Naive thymus-derived CD8-positive, alpha-beta T cell (primary cell): Measurements from ENCODE around the gene USP17L13. TPM values are rescaled to one million over a fixed set of nuclear protein-coding genes. Genes with fewer than 3 reads are reported as not detected.
A peak's percentile ranks its signal among the peaks of the same experiment; 100 is the strongest.
"Not testable (repeated sequence)": the region's sequence is repeated elsewhere in the genome, so short reads cannot be mapped to it uniquely, and the experiment has no call there.

Experiments used
- ATAC-seq, 2 donors: fragments of 150-1000 bp; cut with Tn5 transposase in 1 of 2; sonication (Bioruptor Pico), chemical (Tn5 transposase) in 1 of 2; 1 replicate in 1 of 2; 2 replicates in 1 of 2; pipeline ENCODE4 v1.10.0; 2021; ENCODE audit warnings: mild to moderate bottlenecking in 2 of 2, moderate library complexity in 2 of 2
- POLR2A ChIA-PET: fragments of 350-600 bp; sonication (Branson Sonifier 250); formaldehyde crosslinking; loops from one replicate; lab custom pipeline; 2021; ENCODE audit warnings: antibody characterized with exemption; lab: Charles Lee
- DNase-seq, 10 donors: peaks; one replicate each; pipeline versions ENCODE4 v3.0.0 to v3.0.0-alpha.2; 2020 to 2022
- H3K27ac Mint-ChIP-seq, 10 donors: one replicate each; pipeline ENCODE4 v1.8.0; 2020 to 2022; ENCODE audit warnings: mild to moderate bottlenecking in 10 of 10, mixed read lengths in 10 of 10, moderate library complexity in 4 of 10, inconsistent platforms in 1 of 10
- H3K27me3 Mint-ChIP-seq, 5 donors: one replicate each; pipeline ENCODE4 v1.8.0; 2021 to 2022; ENCODE audit warnings: mixed read lengths in 5 of 5
- H3K36me3 Mint-ChIP-seq, 3 donors: one replicate each; pipeline ENCODE4 v1.8.0; 2020 to 2022; ENCODE audit warnings: mixed read lengths in 3 of 3, mild to moderate bottlenecking in 2 of 3, inconsistent platforms in 1 of 3
- H3K4me1 Mint-ChIP-seq, 4 donors: one replicate each; pipeline ENCODE4 v1.8.0; 2021 to 2022; ENCODE audit warnings: mixed read lengths in 4 of 4
- H3K4me3 Mint-ChIP-seq, 10 donors: one replicate each; pipeline ENCODE4 v1.8.0; 2020 to 2022; ENCODE audit warnings: mild to moderate bottlenecking in 10 of 10, mixed read lengths in 10 of 10, moderate library complexity in 6 of 10, inconsistent platforms in 1 of 10
- H3K9me3 Mint-ChIP-seq, 9 donors: one replicate each; pipeline ENCODE4 v1.8.0; 2020 to 2022; ENCODE audit warnings: mixed read lengths in 9 of 9, mild to moderate bottlenecking in 3 of 9, inconsistent platforms in 1 of 9, moderate library complexity in 1 of 9
- polyA plus RNA-seq, 3 donors: library from polyadenylated mRNA; unstranded; fragments of 300-500 nt; fragmentation: Illumina TruSeq; gene quantifications; one replicate each; pipeline ENCODE4 v1.2.3, GENCODE V29; 2021
- total RNA-seq, 8 experiments: library from RNA in 2 of 8; stranded (reverse) in 2 of 8; gene quantifications; one replicate each; pipeline ENCODE4 v1.2.3 and lab custom pipeline; 2021 to 2026

The USP17L13 gene, protein sequence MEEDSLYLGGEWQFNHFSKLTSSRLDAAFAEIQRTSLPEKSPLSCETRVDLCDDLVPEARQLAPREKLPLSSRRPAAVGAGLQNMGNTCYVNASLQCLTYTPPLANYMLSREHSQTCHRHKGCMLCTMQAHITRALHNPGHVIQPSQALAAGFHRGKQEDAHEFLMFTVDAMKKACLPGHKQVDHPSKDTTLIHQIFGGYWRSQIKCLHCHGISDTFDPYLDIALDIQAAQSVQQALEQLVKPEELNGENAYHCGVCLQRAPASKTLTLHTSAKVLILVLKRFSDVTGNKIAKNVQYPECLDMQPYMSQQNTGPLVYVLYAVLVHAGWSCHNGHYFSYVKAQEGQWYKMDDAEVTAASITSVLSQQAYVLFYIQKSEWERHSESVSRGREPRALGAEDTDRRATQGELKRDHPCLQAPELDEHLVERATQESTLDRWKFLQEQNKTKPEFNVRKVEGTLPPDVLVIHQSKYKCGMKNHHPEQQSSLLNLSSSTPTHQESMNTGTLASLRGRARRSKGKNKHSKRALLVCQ
- total RNA-seq (not detected), polyA plus RNA-seq (not detected), total RNA-seq (lab: John Stamatoyannopoulos, UW) (0 reads per million in 6 experiments)

DNA sequence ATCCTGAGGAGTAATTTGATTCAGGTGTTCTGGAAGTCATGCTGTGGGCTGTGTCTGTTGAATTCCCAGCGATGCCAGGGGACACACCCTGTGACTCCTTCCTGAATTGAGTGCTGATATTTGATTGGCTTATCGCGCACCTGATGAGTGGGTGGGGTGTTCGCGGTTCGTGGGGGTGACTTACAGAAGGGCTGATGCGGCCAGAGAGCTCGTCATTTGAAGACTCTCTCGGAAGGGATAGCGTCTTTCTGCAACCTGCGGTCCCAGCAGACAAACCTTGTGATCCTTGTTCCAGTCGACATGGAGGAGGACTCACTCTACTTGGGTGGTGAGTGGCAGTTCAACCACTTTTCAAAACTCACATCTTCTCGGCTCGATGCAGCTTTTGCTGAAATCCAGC lies at the start of gene USP17L13:
TSS of gene USP17L13 (plus strand) at position 301 of the 400 bp plus-strand sequence. CDS start at position 301, 0 bp downstream.
- DNase-seq, H3K4me3 Mint-ChIP-seq, POLR2A ChIA-PET, ATAC-seq, H3K36me3 Mint-ChIP-seq, H3K27me3 Mint-ChIP-seq, H3K27ac Mint-ChIP-seq, H3K4me1 Mint-ChIP-seq, H3K9me3 Mint-ChIP-seq: not testable (repeated sequence)

DNA sequence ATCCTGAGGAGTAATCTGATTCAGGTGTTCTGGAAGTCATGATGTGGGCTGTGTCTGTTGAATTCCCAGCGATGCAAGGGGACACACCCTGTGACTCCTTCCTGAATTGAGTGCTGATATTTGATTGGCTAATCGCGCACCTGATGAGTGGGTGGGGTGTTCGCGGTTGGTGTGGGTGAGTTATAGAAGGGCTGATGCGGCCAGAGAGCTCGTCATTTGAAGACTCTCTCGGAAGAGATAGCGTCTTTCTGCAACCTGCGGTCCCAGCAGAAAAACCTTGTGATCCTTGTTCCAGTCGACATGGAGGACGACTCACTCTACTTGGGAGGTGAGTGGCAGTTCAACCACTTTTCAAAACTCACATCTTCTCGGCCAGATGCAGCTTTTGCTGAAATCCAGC lies 14.3 kb upstream of the USP17L13 start, which contains the start of gene USP17L10:
TSS of gene USP17L10 (plus strand) at position 301 of the 400 bp plus-strand sequence. CDS start at position 301, 0 bp downstream.
- H3K4me1 Mint-ChIP-seq, H3K36me3 Mint-ChIP-seq, H3K9me3 Mint-ChIP-seq, H3K27me3 Mint-ChIP-seq, H3K4me3 Mint-ChIP-seq, DNase-seq, POLR2A ChIA-PET, H3K27ac Mint-ChIP-seq, ATAC-seq: not testable (repeated sequence)

DNA sequence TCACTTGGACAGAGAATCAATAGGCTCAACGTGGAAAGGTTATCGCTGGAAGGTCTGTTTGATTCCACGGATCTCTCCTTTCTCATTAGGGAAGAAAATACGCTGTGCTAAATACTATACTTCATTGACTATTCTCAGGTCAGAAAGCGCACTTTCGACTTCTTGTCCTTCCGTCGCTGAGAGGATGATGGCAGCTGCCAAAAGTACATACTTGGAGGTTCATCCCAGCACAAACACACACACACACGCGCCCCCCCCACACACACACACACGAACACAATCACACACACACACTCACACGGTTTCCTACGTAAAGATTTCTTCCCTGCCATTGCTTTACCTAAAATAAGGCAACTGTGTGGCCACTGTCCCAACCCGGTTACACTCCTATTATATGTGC lies 10.0 kb upstream of the USP17L13 start:
- H3K36me3 Mint-ChIP-seq, DNase-seq, H3K4me1 Mint-ChIP-seq, POLR2A ChIA-PET, ATAC-seq, H3K4me3 Mint-ChIP-seq, H3K9me3 Mint-ChIP-seq, H3K27me3 Mint-ChIP-seq, H3K27ac Mint-ChIP-seq: not testable (repeated sequence)

DNA sequence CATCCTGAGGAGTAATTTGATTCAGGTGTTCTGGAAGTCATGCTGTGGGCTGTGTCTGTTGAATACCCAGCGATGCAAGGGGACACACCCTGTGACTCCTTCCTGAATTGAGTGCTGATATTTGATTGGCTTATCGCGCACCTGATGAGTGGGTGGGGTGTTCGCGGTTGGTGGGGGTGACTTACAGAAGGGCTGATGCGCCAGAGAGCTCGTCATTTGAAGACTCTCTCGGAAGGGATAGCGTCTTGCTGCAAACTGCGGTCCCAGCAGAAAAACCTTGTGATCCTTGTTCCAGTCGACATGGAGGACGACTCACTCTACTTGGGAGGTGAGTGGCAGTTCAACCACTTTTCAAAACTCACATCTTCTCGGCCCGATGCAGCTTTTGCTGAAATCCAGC lies 9.6 kb upstream of the USP17L13 start, which contains the start of gene USP17L11:
TSS of gene USP17L11 (plus strand) at position 301 of the 400 bp plus-strand sequence. CDS start at position 301, 0 bp downstream.
- H3K27ac Mint-ChIP-seq, POLR2A ChIA-PET: not testable (repeated sequence)

DNA sequence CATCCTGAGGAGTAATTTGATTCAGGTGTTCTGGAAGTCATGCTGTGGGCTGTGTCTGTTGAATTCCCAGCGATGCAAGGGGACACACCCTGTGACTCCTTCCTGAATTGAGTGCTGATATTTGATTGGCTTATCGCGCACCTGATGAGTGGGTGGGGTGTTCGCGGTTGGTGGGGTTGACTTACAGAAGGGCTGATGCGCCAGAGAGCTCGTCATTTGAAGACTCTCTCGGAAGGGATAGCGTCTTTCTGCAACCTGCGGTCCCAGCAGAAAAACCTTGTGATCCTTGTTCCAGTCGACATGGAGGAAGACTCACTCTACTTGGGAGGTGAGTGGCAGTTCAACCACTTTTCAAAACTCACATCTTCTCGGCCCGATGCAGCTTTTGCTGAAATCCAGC lies 4.8 kb upstream of the USP17L13 start, which contains the start of gene USP17L12:
TSS of gene USP17L12 (plus strand) at position 301 of the 400 bp plus-strand sequence. CDS start at position 301, 0 bp downstream.
- H3K27ac Mint-ChIP-seq, H3K4me1 Mint-ChIP-seq, POLR2A ChIA-PET, ATAC-seq, DNase-seq, H3K9me3 Mint-ChIP-seq, H3K4me3 Mint-ChIP-seq, H3K27me3 Mint-ChIP-seq, H3K36me3 Mint-ChIP-seq: not testable (repeated sequence)

More for the DNA sequence above, 9.6 kb upstream of the USP17L13 start, which contains the start of gene USP17L11:
- not testable (repeated sequence) for H3K36me3 Mint-ChIP-seq, H3K4me1 Mint-ChIP-seq, DNase-seq, H3K4me3 Mint-ChIP-seq, ATAC-seq, H3K9me3 Mint-ChIP-seq, H3K27me3 Mint-ChIP-seq

DNA sequence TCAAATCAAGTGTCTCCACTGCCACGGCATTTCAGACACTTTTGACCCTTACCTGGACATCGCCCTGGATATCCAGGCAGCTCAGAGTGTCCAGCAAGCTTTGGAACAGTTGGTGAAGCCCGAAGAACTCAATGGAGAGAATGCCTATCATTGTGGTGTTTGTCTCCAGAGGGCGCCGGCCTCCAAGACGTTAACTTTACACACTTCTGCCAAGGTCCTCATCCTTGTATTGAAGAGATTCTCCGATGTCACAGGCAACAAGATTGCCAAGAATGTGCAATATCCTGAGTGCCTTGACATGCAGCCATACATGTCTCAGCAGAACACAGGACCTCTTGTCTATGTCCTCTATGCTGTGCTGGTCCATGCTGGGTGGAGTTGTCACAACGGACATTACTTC lies 5.6 kb downstream of the USP17L13 start:
- H3K36me3 Mint-ChIP-seq, H3K4me1 Mint-ChIP-seq, H3K9me3 Mint-ChIP-seq, H3K27ac Mint-ChIP-seq, ATAC-seq, POLR2A ChIA-PET, H3K4me3 Mint-ChIP-seq, H3K27me3 Mint-ChIP-seq: not testable (repeated sequence)
- DNase-seq, result peak in 1 of 10 donors; percentile 48

DNA sequence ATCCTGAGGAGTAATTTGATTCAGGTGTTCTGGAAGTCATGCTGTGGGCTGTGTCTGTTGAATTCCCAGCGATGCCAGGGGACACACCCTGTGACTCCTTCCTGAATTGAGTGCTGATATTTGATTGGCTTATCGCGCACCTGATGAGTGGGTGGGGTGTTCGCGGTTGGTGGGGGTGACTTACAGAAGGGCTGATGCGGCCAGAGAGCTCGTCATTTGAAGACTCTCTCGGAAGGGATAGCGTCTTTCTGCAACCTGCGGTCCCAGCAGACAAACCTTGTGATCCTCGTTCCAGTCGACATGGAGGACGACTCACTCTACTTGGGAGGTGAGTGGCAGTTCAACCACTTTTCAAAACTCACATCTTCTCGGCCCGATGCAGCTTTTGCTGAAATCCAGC lies 9.4 kb downstream of the USP17L13 start, which contains the start of gene USP17L15:
TSS of gene USP17L15 (plus strand) at position 301 of the 400 bp plus-strand sequence. CDS start at position 301, 0 bp downstream.
- H3K4me1 Mint-ChIP-seq, H3K4me3 Mint-ChIP-seq, H3K9me3 Mint-ChIP-seq, DNase-seq, POLR2A ChIA-PET, H3K27ac Mint-ChIP-seq, ATAC-seq, H3K36me3 Mint-ChIP-seq, H3K27me3 Mint-ChIP-seq: not testable (repeated sequence)

DNA sequence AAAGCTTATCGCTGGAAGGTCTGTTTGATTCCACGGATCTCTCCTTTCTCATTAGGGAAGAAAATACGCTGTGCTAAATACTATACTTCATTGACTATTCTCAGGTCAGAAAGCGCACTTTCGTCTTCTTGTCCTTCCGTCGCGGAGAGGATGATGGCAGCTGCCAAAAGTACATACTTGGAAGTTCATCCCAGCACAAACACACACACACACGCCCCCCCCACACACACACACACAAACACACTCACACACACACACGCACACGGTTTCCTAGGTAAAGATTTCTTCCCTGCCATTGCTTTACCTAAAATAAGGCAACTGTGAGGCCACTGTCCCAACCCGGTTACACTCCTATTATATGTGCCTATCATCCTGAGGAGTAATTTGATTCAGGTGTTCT lies 13.8 kb downstream of the USP17L13 start:
- not testable (repeated sequence) for ATAC-seq, H3K4me1 Mint-ChIP-seq, H3K4me3 Mint-ChIP-seq

DNA sequence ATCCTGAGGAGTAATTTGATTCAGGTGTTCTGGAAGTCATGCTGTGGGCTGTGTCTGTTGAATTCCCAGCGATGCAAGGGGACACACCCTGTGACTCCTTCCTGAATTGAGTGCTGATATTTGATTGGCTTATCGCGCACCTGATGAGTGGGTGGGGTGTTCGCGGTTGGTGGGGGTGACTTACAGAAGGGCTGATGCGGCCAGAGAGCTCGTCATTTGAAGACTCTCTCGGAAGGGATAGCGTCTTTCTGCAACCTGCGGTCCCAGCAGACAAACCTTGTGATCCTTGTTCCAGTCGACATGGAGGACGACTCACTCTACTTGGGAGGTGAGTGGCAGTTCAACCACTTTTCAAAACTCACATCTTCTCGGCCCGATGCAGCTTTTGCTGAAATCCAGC lies 18.9 kb downstream of the USP17L13 start, which contains the start of gene USP17L17:
TSS of gene USP17L17 (plus strand) at position 301 of the 400 bp plus-strand sequence. CDS start at position 301, 0 bp downstream.
- H3K36me3 Mint-ChIP-seq, H3K27ac Mint-ChIP-seq, H3K4me1 Mint-ChIP-seq, ATAC-seq, POLR2A ChIA-PET, DNase-seq, H3K9me3 Mint-ChIP-seq, H3K27me3 Mint-ChIP-seq, H3K4me3 Mint-ChIP-seq: not testable (repeated sequence)

More for the DNA sequence above, 13.8 kb downstream of the USP17L13 start:
- H3K36me3 Mint-ChIP-seq, H3K27ac Mint-ChIP-seq, H3K9me3 Mint-ChIP-seq, DNase-seq, POLR2A ChIA-PET, H3K27me3 Mint-ChIP-seq: not testable (repeated sequence)

DNA sequence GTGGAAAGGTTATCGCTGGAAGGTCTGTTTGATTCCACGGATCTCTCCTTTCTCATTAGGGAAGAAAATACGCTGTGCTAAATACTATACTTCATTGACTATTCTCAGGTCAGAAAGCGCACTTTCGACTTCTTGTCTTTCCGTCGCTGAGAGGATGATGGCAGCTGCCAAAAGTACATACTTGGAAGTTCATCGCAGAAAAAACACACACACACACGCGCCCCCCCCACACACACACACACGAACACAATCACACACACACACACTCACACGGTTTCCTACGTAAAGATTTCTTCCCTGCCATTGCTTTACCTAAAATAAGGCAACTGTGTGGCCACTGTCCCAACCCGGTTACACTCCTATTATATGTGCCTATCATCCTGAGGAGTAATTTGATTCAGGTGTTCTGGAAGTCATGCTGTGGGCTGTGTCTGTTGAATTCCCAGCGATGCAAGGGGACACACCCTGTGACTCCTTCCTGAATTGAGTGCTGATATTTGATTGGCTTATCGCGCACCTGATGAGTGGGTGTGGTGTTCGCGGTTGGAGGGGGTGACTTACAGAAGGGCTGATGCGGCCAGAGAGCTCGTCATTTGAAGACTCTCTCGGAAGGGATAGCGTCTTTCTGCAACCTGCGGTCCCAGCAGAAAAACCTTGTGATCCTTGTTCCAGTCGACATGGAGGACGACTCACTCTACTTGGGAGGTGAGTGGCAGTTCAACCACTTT lies 23.4 kb downstream of the USP17L13 start, which contains the start of gene USP17L18:
TSS of gene USP17L18 (plus strand) at position 678 of the 728 bp plus-strand sequence. CDS start at position 678, 0 bp downstream.
- ATAC-seq, H3K9me3 Mint-ChIP-seq, H3K4me3 Mint-ChIP-seq, H3K27me3 Mint-ChIP-seq, H3K27ac Mint-ChIP-seq, H3K36me3 Mint-ChIP-seq, H3K4me1 Mint-ChIP-seq, POLR2A ChIA-PET: not testable (repeated sequence)
- peak in 1 of 10 donors; percentile 62 for DNase-seq

DNA sequence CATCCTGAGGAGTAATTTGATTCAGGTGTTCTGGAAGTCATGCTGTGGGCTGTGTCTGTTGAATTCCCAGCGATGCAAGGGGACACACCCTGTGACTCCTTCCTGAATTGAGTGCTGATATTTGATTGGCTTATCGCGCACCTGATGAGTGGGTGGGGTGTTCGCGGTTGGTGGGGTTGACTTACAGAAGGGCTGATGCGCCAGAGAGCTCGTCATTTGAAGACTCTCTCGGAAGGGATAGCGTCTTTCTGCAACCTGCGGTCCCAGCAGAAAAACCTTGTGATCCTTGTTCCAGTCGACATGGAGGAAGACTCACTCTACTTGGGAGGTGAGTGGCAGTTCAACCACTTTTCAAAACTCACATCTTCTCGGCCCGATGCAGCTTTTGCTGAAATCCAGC lies 28.4 kb downstream of the USP17L13 start, which contains the start of gene USP17L19:
TSS of gene USP17L19 (plus strand) at position 301 of the 400 bp plus-strand sequence. CDS start at position 301, 0 bp downstream.
- POLR2A ChIA-PET, H3K4me3 Mint-ChIP-seq, H3K27ac Mint-ChIP-seq, H3K27me3 Mint-ChIP-seq, DNase-seq, H3K4me1 Mint-ChIP-seq, ATAC-seq, H3K36me3 Mint-ChIP-seq, H3K9me3 Mint-ChIP-seq: not testable (repeated sequence)

DNA sequence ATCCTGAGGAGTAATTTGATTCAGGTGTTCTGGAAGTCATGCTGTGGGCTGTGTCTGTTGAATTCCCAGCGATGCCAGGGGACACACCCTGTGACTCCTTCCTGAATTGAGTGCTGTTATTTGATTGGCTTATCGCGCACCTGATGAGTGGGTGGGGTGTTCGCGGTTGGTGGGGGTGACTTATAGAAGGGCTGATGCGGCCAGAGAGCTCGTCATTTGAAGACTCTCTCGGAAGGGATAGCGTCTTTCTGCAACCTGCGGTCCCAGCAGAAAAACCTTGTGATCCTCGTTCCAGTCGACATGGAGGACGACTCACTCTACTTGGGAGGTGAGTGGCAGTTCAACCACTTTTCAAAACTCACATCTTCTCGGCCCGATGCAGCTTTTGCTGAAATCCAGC lies 33.1 kb downstream of the USP17L13 start, which contains the start of gene USP17L20:
TSS of gene USP17L20 (plus strand) at position 301 of the 400 bp plus-strand sequence. CDS start at position 301, 0 bp downstream.
- H3K27ac Mint-ChIP-seq, H3K4me1 Mint-ChIP-seq, H3K27me3 Mint-ChIP-seq, H3K4me3 Mint-ChIP-seq, POLR2A ChIA-PET, DNase-seq, H3K9me3 Mint-ChIP-seq, H3K36me3 Mint-ChIP-seq, ATAC-seq: not testable (repeated sequence)
